Right kidney (tissue), 1 donor: Measurements from ENCODE around the gene POLD3.
"Not testable (repeated sequence)": the region's sequence is repeated elsewhere in the genome, so short reads cannot be mapped to it uniquely, and the experiment has no call there.

Experiments used
- DNase-seq: peaks from one replicate; pipeline ENCODE4 v3.0.0-alpha.2; 2016

The POLD3 gene

DNA sequence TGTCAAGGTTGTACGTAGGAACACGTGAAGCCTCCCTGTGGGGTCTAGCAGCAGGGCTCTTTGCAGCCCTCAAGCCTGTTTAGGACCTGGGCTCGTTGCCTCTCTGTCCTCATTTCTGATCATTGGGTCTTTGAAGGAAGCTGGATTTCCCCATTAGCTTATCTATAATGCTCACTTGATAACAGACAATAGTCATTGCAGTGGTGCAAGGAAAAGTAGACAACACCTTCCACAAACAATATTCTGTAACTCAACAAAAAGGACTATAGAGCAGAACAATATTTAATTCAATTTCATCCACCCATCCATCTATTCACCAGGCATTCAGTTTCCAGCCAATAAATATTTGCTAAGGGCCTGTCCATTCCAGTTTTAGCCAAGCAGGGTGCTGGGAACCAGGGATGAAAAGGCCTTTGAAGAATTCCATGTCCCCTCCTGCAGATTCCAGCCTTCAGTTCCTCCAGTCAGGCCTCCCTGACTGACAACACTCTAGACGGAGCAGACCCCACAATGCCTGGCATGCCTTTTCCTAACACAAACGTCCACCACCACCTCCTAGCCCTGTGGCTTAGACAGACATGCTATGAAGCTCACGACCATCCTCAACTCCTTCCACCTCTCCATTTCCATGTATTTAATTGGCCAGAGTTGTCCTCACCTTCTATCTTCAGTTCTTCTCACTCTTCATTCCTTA, 12.7 kb upstream of the POLD3 start:
- no peak for DNase-seq

DNA sequence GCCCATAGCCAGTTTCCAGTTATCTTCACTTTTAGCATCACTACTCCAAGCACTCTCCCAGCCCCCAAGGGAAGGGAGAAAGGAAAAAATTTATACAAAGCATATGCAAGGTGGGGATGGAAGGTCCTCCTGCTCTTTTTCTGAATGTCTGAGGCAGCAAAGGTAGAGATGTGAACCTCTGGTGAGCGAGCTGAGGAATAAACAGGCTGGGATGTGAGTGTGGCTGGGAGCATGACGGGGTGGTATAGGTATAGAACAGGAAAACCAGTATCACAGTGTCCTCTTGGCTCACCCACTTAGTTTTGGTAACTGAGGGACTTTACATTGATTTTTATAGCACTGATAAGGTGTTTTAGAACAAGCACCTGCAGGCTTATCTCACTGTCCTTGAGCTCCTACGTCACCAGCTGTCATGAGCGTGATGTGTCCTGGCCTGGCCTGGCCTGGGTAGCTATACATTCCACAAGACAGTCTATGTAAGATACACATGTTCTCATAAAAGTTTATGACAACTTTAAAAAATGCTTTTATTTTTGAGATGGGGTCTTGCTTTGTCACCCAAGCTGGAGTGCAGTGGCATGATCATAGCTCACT, 10.3 kb upstream of the POLD3 start:
- DNase-seq: no peak

DNA sequence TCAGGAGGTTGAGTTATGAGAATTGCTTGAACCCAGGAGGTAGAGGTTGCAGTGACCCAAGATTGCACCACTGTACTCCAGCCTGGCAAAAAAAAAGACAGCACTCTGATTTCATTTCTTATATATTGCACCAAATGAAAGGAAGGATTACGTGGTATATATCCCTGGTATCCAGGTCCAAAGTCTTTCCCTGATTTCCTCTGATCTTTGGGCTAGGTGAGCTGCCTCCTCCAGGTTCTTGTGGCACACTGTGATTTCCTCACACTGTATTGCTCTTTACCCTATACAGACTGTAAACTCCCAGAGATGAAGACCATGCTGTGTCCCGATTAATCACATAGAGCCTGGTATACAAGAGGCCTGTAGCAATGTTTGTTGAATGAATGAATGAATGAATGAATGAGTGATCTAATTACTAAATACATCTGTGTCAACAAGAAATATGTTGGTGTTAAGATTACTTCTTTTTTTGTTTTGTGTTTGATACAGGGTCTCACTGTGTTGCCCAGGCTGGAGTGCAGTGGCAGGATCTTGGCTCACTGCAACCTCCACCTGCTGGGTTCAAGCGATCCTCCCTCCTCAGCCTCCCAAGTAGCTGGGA, 9.3 kb upstream of the POLD3 start:
- no peak for DNase-seq

DNA sequence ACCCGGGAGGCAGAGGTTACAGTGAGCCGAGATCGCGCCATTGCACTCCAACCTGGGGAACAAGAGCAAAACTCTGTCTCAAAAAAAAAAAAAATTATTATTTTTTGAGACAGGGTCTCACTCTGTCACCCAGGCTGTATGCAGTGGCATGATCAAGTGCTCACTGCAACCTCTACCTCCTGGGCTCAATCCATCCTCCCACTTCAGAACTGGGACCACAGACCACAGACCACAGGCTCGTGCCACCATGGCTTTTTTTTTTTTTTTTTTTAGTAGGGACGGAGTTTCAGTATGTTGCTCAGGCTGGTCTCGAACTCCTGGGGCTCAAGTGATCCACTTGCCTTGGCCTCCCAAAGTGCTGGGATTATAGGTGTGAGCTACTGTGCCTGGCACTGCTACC, 1.9 kb upstream of the POLD3 start:
- not testable (repeated sequence) for DNase-seq

DNA sequence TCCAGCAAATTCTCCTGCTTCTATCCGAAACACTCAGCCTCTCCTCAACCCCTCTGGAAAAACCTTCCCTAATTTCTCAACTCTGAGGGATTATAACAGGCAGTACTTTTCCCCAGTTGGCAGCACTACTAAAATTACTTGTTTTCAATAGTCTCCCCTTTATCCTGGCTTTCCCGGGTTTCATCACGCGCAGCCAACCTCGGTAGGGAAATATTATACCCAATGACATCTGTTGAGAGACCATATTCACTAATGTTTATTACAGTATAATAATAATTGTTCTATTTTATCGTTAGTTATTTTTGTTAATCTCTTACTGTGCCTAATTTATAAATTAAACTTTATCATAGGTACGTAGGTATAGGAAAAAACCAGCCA, 330 bp upstream of the POLD3 start:
- DNase-seq: peak; percentile 70

DNA sequence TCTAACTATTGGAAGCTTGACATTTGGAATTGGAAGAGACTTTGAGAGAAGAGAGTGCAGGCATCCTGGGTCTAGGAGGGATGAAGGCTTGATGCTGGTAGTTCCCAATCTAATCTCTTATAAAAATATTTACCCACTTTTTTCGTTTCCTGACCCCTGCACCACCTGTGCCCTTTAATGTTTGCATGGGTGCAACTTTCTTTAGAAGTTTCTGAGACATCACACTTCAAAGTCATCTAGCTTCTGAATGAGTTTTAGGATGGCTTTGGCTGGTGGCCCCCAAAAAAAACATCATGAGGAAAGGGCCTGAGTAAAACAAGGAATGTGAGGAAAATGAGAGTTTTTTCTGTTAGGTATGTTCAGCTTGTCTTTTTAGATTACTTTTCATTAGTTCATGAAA, 1.1 kb downstream of the POLD3 start:
- DNase-seq: no peak

DNA sequence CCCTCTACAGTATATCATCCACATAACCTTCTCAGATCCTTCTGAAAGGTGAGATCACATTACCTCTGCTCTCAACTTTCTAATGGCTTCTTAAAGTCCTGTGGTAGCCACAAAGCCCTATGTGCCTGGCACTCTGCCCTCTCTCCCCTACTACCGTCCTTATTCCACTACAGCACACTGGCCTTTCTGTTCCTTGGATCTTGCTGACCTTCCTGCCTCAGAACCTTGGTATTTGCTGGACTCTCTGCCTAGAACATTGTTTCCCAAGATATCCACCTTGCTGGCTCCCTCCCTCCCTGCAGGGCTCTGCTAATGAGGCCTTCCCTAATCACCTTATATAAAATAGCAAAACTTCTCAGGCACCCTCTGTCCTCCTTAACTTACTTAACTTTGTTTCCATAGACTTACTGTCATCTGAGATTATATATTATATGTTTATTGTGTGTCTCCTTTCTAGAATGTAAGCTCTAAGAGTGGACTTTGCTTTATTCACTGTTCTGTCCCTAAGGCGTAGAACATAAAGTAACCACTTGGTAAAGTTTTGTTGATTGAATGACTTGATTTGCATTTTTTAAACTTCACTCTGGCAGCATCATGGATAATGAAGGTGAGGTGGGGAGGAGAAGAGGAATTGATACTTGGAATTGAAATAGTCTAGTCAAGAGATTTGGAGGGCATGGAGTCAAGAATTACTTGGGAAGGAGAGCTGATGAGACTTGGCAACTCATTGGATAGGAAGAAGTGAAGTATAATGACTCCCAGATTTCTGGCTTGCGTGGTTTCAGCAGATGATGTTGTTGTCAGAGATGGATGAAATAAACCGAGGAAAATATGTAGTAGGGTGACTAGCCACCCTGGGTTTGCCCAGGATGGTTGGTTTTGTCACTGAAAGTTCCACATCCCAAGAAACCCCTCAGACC, 10.5 kb downstream of the POLD3 start:
- no peak for DNase-seq

DNA sequence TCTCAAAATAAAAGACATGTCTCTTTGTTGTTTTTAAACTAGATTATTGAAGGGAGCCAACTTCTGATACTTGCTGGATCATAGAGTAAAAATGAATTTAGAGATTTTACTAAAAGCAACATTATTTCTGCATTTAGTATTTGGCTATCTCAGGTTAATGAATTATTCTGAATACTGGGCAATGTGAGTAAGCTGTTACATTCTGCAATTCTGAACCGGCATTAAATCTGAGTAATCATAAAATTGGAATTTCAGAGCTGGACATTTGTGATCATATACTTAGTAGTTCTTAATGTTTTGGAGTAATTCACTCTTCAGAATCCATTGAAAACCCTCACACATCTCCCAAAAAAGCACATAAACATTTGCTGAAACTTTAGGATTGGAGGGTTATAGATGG, 11.5 kb downstream of the POLD3 start:
- DNase-seq: no peak

DNA sequence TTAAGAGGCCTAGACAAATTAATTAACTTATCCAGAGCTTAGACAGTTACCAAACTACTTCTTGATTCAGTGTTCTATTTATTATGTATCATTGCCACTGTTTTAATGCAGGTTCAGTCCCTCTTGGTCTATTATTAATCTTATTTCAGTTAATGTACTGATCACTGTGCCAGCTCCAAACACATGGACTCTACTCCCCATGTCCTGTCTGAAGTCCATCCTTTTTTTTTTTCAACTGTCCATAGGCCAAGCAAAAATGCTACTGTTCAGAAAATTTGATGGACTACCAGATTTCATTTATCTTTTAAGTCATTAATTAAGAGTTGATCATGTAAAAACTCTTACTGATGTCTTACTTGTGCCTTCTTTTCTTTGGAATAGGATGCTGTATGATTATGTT, 11.9 kb downstream of the POLD3 start:
- no peak for DNase-seq

DNA sequence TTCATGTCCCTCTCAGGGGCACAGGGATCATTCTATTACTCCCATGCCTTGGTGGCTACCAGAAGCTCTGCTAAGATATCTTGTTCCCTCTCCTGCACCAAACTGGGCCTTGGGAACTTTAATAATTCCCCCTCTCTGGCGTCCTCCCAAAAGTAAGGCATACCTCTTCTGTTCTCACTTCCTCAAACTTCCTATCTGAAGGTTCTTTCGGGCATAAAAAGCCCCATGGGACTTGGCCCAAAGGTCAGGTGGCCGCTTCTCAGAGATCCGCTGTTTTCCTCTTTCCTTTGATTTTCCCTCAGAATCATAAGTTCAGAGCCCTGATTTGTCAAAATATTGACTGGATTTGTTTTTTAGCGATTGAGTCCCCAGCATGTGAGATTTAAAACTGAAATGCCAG, 13.0 kb downstream of the POLD3 start:
- no peak for DNase-seq

DNA sequence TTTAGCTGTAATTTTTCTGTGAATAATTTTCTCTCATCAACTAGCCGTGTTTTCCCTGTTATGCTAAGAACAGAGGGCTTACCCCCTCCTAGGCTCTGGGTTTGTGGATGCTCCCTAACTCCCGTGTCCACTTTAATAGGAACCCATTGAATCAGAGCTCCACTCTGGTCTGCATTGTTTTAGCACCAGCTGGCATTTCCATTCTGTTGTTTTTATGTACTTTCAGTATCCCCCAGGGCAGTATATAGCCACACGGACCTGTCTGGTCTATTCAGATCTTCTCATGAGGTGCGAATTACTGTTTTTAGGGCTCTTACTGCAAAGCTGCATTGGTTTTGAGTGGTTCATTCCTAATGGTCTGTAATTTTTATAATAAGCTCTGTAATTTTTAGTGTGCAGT, 16.0 kb downstream of the POLD3 start:
- no peak for DNase-seq

DNA sequence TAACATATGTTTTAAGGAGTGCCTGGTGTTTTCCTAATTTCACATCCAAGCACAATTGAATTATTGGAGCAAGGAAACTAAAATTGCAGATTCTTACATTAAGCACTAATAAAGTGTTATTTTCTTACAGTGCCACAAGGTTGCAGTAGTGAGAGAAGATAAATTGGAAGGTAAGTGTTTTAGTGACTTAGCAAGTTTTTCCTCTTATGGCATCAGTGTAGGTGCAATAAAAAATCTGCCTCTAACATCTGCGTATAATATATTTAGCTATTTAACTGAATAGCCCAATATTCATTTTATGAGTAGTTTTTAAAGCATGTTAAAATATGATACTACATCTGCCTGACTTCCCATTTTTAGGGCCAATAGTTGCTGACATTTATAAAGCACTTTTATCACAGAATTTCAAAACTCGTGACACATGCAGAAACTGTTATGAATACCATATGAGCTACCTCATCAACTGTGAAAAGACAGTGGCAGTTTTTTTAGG, 19.0 kb downstream of the POLD3 start:
- DNase-seq: no peak

DNA sequence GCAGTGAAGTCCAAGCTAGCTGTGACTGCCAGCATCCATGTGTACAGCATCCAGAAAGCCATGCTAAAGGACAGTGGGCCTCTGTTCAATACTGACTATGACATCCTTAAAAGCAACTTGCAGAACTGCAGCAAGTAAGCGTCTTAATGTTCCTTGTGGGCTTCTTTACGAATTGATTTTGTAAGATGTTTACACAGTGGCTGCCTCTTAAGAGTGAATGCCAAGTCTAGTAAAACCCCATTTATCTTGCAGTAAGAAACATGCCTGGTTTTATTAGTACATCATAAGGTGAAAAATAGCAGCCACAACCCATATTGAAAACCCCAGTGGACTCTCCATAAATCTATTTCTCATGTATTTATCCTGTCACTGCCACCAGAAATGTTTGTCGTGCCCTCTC, 20.5 kb downstream of the POLD3 start:
- no peak for DNase-seq

DNA sequence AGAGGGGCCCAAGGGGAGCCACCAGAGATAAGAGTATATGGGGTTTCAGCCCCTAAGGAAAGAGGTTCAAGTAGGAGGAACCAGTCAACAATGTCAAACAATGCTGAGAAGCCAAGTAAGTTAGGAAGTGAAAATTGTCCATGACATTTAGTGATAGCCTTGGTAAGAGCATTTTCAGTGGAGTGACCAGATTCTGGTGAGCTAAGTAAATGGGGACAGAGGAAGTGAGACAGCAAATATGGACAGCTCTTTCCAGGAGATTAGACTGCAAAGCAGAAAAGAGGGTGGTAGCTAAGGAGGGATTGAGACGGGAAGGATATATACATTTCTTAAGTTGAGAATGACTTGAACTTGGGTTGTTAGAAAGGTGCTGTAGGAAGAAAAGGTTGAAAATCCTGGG, 22.9 kb downstream of the POLD3 start:
- no peak for DNase-seq

DNA sequence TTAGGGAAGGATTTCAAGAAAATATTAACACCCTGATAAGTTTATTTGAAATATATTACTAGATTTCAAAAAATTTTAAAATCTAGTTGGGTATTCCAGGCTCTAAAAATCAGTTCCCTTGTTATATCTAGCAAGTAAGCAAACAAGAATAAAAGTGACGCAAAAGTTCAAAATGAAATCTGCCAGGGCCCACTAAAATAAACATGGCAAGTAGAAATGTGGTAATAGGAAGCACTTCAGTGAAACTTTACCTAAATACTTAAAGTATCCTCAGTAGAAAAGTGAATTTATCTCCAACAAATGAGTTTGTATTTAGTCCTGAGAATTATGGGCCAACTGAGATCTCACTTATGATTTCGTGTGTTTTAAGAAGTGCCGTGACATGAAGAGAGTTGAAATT, 23.6 kb downstream of the POLD3 start:
- no peak for DNase-seq

DNA sequence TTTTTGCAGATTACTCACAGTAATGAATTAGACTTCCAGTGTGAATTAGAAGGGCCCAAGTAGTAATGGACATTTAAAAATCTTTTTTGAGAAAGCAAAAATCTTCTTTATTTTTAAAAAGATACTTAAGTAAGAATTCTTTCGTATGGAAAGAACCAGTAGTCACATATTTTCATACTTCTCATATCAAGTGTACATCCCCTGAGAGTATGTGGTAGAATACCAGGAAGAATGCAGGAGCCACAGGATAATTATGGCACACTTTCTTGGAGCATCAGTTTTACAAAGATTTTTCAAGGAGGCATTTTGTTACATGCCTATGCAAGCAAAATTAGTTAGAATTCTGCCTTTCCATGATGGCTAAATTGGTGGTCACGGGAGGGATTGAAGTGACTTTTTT, 28.1 kb downstream of the POLD3 start:
- DNase-seq: no peak

DNA sequence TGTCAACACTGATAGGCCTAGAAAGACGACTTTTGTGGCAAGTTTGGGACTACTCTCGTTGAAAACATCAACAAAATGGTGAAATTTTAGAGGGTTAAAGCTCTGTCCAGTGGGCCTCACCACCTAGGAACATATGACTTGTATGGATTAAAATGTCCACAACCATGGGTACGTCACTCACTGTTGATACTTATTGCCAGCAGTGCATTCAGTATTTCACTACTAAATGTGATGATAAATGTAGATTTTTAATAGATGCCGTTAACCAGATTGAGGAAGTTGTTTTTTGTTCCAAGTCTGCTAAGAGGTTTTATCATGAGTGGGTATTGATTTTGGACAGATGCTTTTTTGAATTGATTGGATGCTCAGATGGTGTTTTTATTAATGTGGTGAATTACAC, 33.7 kb downstream of the POLD3 start:
- no peak for DNase-seq

DNA sequence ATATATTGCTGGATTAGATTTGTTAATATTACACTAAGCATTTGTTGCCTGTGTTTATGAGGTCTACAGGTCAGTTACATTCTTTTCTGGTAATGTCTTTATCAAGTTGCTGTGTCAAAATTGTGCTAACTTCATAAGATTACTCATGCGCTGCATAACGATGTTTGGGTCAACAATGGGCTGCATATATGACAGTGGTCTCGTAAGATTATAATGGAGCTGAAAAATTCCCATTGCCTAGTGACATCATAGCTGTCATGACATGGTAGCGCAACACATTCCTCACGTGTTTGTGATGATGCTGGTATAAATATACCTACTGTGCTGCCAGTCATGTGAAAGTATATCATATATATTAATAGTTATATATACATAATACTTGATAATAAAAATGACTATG, 34.2 kb downstream of the POLD3 start:
- DNase-seq: no peak

DNA sequence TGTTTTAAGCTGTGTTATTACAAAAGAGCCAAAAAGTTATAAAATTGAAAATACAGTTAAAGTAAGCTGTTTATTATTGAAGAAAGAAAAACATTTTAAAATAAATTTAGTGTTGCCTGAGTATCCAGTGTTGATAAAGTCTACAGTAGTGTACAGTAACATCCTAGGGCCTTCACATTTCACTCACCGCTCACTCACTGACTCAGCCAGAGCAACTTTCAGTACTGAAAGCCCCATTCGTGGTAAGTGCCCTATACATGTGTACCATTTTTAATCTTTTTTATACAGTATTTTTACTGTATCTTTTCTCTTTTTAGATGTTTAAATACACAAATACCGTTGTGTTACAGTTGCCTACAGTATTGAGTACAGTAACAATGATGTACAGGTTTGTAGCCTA, 35.0 kb downstream of the POLD3 start:
- no peak for DNase-seq

DNA sequence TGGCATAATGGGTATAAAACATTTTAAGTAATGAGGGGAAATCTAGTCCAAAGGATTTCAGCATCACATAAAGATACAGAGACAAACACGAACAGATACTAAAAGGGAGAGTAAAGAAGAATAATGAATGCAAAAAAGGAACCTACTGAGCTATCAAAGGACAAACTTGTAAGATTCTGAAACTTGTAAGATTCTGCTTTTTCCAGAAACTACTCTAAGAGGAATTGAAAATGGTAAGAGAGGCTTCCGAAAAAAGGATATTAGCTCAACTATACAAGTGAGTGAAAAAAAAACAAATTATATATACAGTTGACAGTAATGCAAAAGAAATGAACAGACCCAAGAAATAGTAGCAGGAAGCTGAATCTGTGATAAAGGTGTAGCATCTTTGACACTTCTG, 37.7 kb downstream of the POLD3 start:
- DNase-seq: no peak

DNA sequence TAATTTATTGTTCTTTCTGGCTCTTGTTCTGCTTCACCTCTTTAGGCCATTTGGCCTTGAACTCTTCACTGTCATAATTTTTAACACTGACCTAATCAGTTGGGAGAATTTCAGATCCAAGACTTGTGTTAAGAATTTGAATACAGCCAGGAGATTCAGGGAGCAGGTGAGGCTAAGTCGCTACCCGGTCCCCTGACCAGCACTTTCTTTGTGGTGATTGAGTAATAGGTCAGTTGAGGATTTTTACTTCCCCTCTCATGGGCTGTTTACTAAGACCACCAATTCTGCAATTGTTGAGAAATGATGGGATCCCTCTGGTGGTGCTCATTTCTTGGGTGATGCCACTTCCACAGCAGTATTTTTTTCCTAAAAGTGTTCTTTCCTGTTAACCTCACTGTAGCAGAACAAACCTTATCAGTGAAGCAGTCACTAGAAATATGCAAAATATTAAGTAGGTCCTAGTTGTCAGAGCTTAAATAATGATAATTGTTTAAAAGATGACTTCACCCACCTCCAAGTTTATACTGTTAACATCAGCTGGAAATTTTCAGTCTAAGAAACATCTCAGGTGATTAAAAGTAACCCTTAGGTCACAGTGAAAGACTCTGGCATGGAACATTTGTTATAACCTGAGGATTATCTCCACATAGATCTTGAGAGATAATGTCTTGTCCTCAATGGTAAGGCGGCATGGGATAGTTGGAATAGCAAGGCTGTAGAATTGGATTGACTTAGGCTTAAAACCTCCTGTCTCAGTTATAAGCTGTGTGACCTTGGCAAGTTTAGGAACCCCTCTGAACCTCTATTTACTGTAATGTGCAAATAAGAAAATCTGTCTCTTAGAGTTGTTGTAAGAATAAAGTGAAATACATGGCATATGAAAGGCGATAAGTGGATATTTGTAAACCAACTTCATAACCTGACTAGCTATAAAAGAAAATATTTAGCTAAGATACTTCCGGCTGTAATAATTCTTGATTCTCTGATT, 41.3 kb downstream of the POLD3 start:
- DNase-seq: no peak

DNA sequence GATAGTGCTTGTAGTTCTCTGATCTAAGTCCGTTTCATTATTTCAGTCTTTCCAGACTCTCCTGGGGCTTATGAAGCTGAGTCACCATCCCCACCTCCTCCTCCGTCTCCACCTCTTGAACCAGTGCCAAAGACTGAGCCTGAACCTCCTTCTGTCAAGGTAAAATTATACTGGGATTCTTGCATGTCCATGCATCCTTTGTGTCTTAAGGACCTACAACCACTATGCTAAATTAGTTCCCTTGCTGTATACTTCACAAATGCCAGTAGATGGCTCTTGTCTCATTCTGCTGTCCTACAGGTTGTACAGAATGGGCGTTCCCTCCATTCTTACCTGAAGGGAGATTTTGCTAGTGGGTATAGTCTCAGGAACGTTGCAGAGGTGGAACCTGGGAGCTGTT, 42.2 kb downstream of the POLD3 start:
- no peak for DNase-seq
